ENCODE measurements around the gene ZNF622.
"Not testable (repeated sequence)": the region's sequence is repeated elsewhere in the genome, so short reads cannot be mapped to it uniquely, and the experiment has no call there.

DNA sequence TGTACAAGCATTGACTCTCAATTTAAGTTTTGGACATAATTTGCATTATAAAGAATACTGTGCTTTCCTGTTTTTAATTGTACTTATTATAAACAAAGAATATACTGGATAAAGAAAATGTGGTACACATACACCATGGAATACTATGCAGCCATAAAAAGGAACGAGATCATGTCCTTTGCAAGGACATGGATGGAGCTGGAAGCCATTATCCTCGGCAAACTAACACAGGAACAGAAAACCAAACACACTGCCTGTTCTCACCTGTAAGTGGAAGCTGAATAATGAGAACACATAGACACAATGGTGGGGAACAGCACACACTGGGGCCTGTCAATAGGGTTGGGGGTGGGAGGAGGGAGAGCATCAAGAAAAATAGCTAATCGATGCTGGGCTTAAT is 10.8 kb upstream of the ZNF622 start:
- TF ChIP-seq, protein P1, sequence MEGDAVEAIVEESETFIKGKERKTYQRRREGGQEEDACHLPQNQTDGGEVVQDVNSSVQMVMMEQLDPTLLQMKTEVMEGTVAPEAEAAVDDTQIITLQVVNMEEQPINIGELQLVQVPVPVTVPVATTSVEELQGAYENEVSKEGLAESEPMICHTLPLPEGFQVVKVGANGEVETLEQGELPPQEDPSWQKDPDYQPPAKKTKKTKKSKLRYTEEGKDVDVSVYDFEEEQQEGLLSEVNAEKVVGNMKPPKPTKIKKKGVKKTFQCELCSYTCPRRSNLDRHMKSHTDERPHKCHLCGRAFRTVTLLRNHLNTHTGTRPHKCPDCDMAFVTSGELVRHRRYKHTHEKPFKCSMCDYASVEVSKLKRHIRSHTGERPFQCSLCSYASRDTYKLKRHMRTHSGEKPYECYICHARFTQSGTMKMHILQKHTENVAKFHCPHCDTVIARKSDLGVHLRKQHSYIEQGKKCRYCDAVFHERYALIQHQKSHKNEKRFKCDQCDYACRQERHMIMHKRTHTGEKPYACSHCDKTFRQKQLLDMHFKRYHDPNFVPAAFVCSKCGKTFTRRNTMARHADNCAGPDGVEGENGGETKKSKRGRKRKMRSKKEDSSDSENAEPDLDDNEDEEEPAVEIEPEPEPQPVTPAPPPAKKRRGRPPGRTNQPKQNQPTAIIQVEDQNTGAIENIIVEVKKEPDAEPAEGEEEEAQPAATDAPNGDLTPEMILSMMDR (IDR thresholded peaks at IDR 0.05), result not testable (repeated sequence)
- TF ChIP-seq POLR2A (IDR thresholded peaks at IDR 0.05), result not testable (repeated sequence)
